Aorta (tissue), 5 donors: Measurements from ENCODE around the gene MOV10L1. TPM values are rescaled to one million over a fixed set of nuclear protein-coding genes. Genes with fewer than 3 reads are reported as not detected.

ENCODE experiments used
- ATAC-seq: fragments of 200-7000 bp; cut with Tn5 transposase; one replicate; pipeline ENCODE4 v1.9.1; 2022; ENCODE audit warnings: moderate library complexity; ENCODE audit not compliant: low FRiP score
- DNase-seq, 2 donors: peaks; one replicate each; pipeline ENCODE4 v3.0.0-alpha.2; 2020
- H3K27ac ChIP-seq, 2 donors: one replicate each; pipeline ENCODE4 v1.5.1; 2013; ENCODE audit warnings: low read length in 2 of 2, mild to moderate bottlenecking in 2 of 2, moderate library complexity in 2 of 2, control low read depth in 1 of 2, inconsistent platforms in 1 of 2, low read depth in 1 of 2
- H3K27me3 ChIP-seq, 2 donors: one replicate each; pipeline ENCODE4 v1.6.1; 2013; ENCODE audit warnings: control low read depth in 1 of 2, low read length in 1 of 2, mild to moderate bottlenecking in 1 of 2, moderate library complexity in 1 of 2; ENCODE audit not compliant: insufficient read depth in 2 of 2, control insufficient read depth in 1 of 2
- H3K36me3 ChIP-seq, 2 donors: one replicate each; pipeline ENCODE4 v1.6.1; 2013; ENCODE audit warnings: control low read depth in 1 of 2, low read length in 1 of 2, mild to moderate bottlenecking in 1 of 2; ENCODE audit not compliant: insufficient read depth in 2 of 2, control insufficient read depth in 1 of 2
- H3K4me1 ChIP-seq, 2 donors: one replicate each; pipeline ENCODE4 v1.6.1; 2013; ENCODE audit warnings: low read length in 2 of 2, control low read depth in 1 of 2, mild to moderate bottlenecking in 1 of 2, moderate library complexity in 1 of 2; ENCODE audit not compliant: insufficient read depth in 2 of 2, control insufficient read depth in 1 of 2
- H3K4me3 ChIP-seq, 2 donors: one replicate each; pipeline ENCODE4 v1.5.1; 2013; ENCODE audit warnings: low read length in 2 of 2, control low read depth in 1 of 2, mild to moderate bottlenecking in 1 of 2
- H3K9me3 ChIP-seq: one replicate; pipeline ENCODE4 v1.6.1; 2013; ENCODE audit warnings: mild to moderate bottlenecking, low read length; ENCODE audit not compliant: control insufficient read depth
- WGBS, 2 donors: extraction: QIAGEN DNeasy Blood & Tissue Kit; methylation state at CpG; one replicate each; pipeline ENCODE4 v1.1.7; 2013; 5-methylcytosine and 5-hydroxymethylcytosine counted together
- intact Hi-C, 2 donors: fragments of 100-400 bp; cut with DNase I; formaldehyde crosslinking; loops; one replicate each; pipeline versions ENCODE4 v1.14.2 to v1.15.0; 2022
- polyA plus RNA-seq, 2 donors: library from polyadenylated mRNA; stranded (reverse); fragments of 200-250 nt; gene quantifications; one replicate each; pipeline ENCODE4 v1.2.3, GENCODE V29; 2013
- total RNA-seq, 2 donors: library from RNA; stranded (reverse); fragmentation: NEBNext Ultra II Directional; extraction: Animal tissue kit (Norgen Biotek cat#: 25700); gene quantifications; one replicate each; pipeline ENCODE4 v1.2.1, GENCODE V29; 2021
- donor health status: healthy with polysubstance abuse.
- donor health status: Bipolar disorder and iron deficiency.
- donor health status: DM: no; HTN: no; CAD: no.
- donor health status: DM: no; HTN: no; CAD: no.
- donor health status: DM: yes; HTN: yes; CAD: no.

The MOV10L1 gene
- total and polyA plus RNA-seq, 4 donors, result 0.10 to 4.2 (median 2.4) TPM

DNA sequence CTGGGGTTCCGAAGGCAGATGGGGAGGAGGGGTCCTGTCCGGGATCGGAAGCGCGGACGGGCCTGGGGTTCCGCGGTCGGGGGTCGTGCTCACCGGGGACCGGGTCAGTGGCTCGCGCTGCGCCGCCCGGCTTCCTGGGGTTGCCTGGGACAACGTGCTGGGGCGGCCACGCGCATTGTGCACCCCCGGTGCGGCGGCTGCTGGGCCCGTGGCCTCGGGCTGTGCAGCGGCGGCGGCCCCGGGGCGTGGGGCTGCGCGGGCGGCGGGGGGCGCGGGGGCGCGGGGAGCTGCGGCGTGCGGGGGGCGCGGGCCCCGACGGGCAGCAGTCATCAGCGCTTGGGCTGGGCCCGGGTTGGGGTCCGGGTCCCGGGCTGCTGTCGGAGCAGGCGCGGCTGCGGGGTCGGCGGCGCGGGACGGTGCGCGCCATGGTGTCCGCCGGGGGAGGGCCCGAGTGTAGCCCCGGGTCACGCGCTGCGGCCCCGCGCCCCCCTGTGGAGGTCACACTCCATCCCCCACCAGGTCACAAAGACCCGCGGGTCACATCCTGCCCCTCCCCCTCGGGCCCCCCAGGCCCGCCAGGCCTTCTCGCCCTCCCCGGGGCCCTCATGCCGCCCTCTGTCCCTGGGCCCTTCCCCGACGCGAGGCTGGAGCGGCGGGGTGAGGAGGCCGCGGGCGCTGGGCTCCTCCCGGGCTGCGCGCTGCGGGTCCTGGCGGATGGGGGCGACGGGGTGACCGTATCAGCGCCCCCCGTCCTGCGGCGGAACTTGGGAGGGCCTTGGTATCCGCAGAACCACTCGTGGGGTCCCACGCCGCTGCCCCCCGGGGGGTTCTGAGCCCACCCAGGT is 31.5 kb upstream of the MOV10L1 start, which contains the start of gene TTLL8:
TTLL8 (minus strand) TSS at position 238 of the 845 bp plus-strand sequence.
- H3K4me1 ChIP-seq, result no peaks in the 10 kb centered on the region
- H3K4me3 ChIP-seq, result no peak within 1 kb of the TSS
- WGBS, 2 donors, result 20 to 22% methylated on average over 57 to 102 of the region's 102 CpGs
- ATAC-seq (no peak), DNase-seq (no peak)
- no peaks in the 10 kb centered on the region for H3K36me3 ChIP-seq
- H3K27ac ChIP-seq, result no peak within 1 kb of the TSS
- H3K27me3 ChIP-seq, result no peaks in the 10 kb centered on the region
- intact Hi-C loops, result no loop called here
- H3K9me3 ChIP-seq, result peaks cover 3% of the 10 kb centered on the region

DNA sequence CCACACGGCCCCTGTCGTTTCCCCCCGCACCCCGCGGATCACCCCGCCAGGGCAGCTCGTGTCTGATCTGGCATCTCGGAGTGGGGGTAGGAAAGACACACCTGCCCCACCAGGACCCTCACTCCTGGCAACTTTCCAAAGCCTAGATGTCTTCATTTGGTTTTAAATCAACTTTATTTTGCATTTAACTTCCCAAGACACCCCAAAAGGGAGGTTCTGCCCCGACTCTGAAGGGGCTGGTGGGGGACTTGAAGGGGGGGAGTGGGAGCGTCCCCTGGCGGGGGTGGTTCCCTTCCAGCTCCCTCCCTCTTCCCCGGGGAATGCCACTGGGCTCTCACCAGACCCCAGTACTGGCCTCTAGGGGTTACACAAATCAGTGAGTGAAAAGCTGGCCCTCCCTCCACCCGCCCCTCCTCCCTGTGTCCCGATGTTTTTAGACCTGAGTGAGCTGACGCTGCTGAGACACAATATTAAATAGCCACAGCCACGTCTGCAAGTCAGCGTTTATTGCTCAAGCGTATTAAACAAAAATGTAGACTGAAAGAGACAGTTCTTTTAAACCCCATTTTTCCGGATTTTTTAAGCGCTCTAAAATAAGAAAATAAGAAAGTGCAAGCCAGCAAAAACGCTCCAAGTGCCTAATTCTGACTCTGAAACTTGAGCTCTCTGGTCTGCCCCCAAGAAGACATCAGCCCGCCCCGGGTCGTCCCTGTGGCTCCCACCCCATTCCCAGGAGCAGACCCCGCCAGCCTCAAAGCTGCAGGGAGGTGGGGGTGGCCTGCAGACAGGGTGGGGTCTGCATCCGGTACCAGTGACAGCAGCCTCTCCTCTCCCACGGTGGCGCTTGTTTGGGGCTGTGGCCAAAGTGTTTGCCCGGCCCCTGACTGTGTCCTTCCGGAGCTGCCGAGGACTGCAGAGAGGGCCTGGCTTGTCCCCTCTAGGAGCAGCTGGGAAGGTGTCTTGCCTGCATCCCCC is 30.6 kb upstream of the MOV10L1 start:
- no peaks in the 10 kb centered on the region for H3K4me1 ChIP-seq
- H3K36me3 ChIP-seq, result no peaks in the 10 kb centered on the region
- H3K4me3 ChIP-seq, result no peak overlapping the region
- WGBS, 2 donors, result 2 to 4% methylated on average over 26 to 31 of the region's 31 CpGs
- no peaks in the 10 kb centered on the region for H3K27me3 ChIP-seq
- intact Hi-C loops, result no loop called here
- DNase-seq (no peak), ATAC-seq (no peak)
- H3K9me3 ChIP-seq, result no peaks in the 10 kb centered on the region
- H3K27ac ChIP-seq, result no peak overlapping the region

DNA sequence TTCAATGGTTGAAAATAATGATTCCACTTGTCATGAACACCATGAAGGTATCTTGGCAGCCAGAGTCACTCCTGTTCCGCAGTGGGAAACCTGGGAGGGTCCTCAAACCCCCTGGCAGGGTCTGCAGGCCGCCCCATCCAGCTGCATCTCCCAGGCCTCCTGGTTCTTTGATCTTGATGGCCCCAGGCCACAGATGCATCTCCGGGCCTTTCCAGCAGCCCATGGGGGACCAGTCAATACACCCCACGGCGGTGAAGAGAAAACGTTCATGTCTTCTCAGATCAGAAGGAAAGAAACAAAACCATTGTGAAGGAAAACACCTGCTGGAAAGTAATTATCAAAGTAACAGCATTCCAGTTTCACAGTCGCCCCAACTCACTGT is 29.9 kb upstream of the MOV10L1 start:
- DNase-seq, result no peak
- 92 to 95% methylated on average over 7 of the region's 7 CpGs for WGBS, 2 donors
- Histone ChIP-seq H3K4me3 (no peak overlapping the region), H3K27ac (no peak overlapping the region), H3K9me3 (no peaks in the 10 kb centered on the region), H3K36me3 (no peaks in the 10 kb centered on the region), H3K4me1 (no peaks in the 10 kb centered on the region), H3K27me3 (no peaks in the 10 kb centered on the region)
- intact Hi-C loops, result no loop called here
- no peak for ATAC-seq

DNA sequence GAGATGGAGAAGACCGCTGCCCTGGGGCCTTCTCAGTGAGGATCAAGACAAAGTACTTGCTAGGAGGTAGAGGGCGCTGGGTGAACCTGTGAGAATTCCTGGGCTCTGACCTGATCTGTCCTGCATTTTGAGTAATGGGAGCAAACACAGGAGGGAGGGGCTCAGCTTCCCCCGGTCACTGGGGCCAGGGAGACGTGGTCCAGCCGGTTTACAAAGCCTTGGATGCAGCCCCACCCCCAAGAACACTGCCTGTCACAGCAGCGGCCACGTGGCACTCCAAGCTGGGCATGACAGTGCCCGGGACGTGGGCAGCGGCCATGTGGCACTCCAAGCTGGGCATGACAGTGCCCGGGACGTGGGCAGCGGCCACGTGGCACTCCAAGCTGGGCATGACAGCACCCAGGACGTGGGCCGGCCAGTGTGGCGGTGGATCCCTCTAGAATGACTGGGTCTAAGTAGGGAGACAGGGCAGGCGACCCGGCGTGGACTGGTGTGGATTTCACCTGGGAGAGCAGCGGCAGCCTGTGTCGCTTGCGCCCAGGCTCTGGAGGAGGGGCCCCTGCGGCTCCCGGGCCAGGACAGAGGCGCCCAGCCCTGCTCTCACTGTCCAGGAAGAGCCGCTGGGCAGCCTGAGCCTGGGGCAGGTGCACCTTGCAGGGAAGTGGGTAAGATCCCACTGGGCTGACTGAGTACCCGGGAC is 29.2 kb upstream of the MOV10L1 start:
- Histone ChIP-seq H3K4me3 (no peak overlapping the region), H3K36me3 (no peaks in the 10 kb centered on the region), H3K4me1 (no peaks in the 10 kb centered on the region), H3K9me3 (no peaks in the 10 kb centered on the region), H3K27me3 (no peaks in the 10 kb centered on the region), H3K27ac (no peak overlapping the region)
- DNase-seq (no peak), ATAC-seq (no peak)
- WGBS, 2 donors, result 90 to 92% methylated on average over 28 of the region's 28 CpGs
- intact Hi-C loops, result no loop called here

DNA sequence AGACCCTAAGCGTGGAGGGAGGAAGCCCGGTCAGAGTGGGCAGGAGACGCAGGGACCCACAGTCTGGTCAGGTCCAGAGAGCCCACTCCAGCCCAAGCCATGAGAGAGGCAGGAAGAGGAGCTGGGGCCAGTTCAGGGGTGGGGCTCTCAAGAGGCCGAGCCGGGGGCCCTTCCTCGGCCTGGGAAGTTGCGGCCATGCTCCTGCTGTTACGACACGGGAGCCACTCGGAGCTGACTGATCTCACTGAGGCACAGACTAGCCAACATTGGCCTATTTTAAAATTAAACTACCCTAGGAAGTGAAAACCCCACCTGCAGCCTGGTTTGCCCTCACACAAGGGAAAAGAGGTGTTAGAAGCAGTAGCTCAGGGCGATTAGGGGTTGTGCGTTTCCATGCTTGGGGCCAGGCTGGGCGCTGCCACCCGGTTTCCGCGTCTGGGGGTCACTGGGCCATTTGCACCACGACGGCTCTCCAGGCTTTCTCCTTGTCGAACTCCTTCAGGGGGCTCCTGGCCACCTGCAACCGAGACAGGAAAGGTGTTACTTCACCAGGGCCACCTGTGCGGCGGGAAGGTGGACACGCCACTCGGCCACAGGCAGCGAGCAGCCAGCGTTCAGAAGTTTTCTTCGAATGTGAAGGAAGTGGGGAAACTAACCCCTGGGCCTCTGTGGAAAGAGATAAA is 28.5 kb upstream of the MOV10L1 start:
- intact Hi-C loops, result no loop called here
- ATAC-seq (no peak), DNase-seq (no peak)
- no peaks in the 10 kb centered on the region for H3K36me3 ChIP-seq
- no peaks in the 10 kb centered on the region for H3K4me1 ChIP-seq
- H3K27me3 ChIP-seq, result no peaks in the 10 kb centered on the region
- H3K4me3 ChIP-seq, result no peak overlapping the region
- no peaks in the 10 kb centered on the region for H3K9me3 ChIP-seq
- WGBS, 2 donors, result 91 to 93% methylated on average over 27 of the region's 27 CpGs
- H3K27ac ChIP-seq, result no peak overlapping the region

DNA sequence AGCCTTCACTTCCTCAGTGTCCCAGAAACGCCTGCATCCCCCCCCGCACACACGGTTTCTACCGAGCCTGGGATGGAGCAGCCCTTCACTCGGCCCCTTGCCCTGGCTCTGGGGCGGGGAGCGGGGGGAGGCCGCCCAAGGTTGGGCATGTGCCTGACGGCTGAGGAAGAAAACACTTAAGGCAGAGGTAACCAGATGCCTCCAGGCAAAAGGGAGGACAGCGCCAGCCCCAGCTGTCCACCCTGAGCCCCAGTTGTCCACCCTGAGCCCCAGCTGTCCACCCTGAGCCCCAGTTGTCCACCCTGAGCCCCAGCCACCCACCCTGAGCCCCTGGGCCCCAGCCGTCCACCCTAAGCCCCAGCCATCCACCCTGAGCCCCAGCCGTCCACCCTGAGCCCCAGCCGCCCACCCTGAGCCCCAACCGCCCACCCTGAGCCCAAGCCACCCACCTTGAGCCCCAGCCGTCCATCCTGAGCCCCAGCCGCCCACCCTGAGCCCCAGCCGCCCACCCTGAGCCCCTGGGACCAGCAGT is 27.9 kb upstream of the MOV10L1 start:
- no peak for ATAC-seq
- Histone ChIP-seq H3K27me3 (no peaks in the 10 kb centered on the region), H3K4me3 (no peak overlapping the region), H3K27ac (no peak overlapping the region), H3K4me1 (no peaks in the 10 kb centered on the region), H3K9me3 (no peaks in the 10 kb centered on the region), H3K36me3 (no peaks in the 10 kb centered on the region)
- intact Hi-C loops, result no loop called here
- DNase-seq, result peak in 1 of 2 donors; percentile 66
- WGBS, 2 donors, result 91 to 93% methylated on average over 15 to 17 of the region's 17 CpGs

DNA sequence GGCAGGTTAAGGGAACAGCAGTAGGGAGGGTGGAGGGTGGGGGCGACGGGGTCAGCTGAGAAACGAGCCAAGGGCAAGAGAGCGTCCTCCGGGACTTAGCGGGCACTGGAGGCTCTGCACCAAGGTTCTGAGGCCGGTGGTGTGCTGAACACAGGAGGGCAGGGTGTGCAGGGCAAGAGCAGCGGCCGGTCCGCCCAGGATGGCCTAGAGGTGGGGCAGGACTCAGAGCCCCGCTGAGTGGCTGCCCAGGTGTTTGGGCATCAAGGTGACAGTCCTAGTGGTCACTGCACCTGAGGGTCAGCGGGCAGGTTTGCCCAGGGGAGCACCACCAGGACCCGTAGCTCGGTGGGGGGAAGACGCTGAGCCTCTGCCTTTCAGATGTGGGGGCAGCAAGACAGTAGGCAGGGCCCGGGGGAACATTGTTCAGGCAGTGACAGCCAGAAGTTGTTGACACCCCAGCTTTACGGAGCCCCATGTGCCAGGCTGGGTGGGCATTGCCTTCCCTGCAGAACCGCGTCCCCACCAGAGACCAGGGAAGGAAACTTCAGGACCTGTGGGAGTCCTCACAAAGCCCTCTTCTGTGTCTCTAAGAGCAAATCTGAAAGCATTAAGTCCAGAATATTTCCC is 27.2 kb upstream of the MOV10L1 start:
- Histone ChIP-seq H3K4me1 (no peaks in the 10 kb centered on the region), H3K27me3 (no peaks in the 10 kb centered on the region), H3K27ac (no peak overlapping the region), H3K9me3 (no peaks in the 10 kb centered on the region), H3K36me3 (no peaks in the 10 kb centered on the region), H3K4me3 (no peak overlapping the region)
- WGBS, 2 donors, result 96% methylated on average over 19 of the region's 19 CpGs
- intact Hi-C loops, result no loop called here
- DNase-seq (peak in 1 of 2 donors; percentile 68), ATAC-seq (no peak)
